Left ventricle myocardium inferior (tissue), 1 donor: ENCODE data around the gene FRZB. TPM values are rescaled to one million over a fixed set of nuclear protein-coding genes. Genes with fewer than 3 reads are reported as not detected.

Source experiments
- DNase-seq: peaks from one replicate; pipeline ENCODE4 v3.0.0-alpha.2; 2020
- H3K27ac ChIP-seq: fragments of 200-600 bp; replicated peaks from 2 replicates; pipeline ENCODE4 v1.8.0; 2021
- H3K27me3 ChIP-seq: fragments of 200-600 bp; 2 replicates; pipeline ENCODE4 v1.8.0; 2021; ENCODE audit warnings: low read depth
- H3K36me3 ChIP-seq: fragments of 200-600 bp; 2 replicates; pipeline ENCODE4 v1.8.0; 2021
- H3K4me1 ChIP-seq: fragments of 200-600 bp; 2 replicates; pipeline ENCODE4 v1.8.0; 2021
- H3K4me3 ChIP-seq: fragments of 200-600 bp; 2 replicates; pipeline ENCODE4 v1.8.0; 2021; ENCODE audit warnings: mild to moderate bottlenecking, moderate library complexity
- H3K9me3 ChIP-seq: fragments of 200-600 bp; replicated peaks from 2 replicates; pipeline ENCODE4 v1.8.0; 2021
- intact Hi-C: fragments of 100-400 bp; cut with micrococcal nuclease; formaldehyde crosslinking; loops from one replicate; pipeline ENCODE4 v1.11.0; 2022
- total RNA-seq: library from RNA; stranded (reverse); fragmentation: NEBNext Ultra II Directional; extraction: Animal tissue kit (Norgen Biotek cat#: 25700); gene quantifications from one replicate; pipeline ENCODE4 v1.2.1, GENCODE V29; 2021
- TF ChIP-seq, protein P1 (sequence below): fragments of 200-600 bp; IDR thresholded peaks from 2 replicates; pipeline ENCODE4 v1.8.0; 2021; ENCODE audit warnings: antibody characterized with exemption, mild to moderate bottlenecking, borderline replicate concordance
- donor health status: DM: no; HTN: yes; CAD: no; lungs with severe emphysema.

FRZB gene
- total RNA-seq, 1 donor from 2014 or later: 2.2 TPM

DNA sequence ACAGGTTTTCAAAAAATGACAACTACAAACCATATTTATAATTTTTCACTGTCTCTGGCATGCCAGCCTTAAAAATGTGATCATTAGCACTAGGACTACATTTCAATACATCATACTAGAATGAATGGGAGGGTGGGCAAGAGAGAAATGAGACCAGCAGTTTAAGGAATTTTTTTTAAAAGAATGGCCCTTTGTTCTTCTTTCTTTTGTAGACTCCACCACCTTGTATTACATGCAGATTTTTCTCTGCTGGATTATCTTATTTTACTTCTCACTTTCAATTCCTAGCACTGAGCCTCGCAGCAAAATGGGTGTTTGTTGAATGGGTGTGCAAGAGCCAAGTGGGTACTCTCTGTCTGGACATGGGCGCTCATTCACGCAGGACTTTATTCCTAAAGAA is 39.9 kb downstream of the FRZB start:
- TF ChIP-seq, protein P1, sequence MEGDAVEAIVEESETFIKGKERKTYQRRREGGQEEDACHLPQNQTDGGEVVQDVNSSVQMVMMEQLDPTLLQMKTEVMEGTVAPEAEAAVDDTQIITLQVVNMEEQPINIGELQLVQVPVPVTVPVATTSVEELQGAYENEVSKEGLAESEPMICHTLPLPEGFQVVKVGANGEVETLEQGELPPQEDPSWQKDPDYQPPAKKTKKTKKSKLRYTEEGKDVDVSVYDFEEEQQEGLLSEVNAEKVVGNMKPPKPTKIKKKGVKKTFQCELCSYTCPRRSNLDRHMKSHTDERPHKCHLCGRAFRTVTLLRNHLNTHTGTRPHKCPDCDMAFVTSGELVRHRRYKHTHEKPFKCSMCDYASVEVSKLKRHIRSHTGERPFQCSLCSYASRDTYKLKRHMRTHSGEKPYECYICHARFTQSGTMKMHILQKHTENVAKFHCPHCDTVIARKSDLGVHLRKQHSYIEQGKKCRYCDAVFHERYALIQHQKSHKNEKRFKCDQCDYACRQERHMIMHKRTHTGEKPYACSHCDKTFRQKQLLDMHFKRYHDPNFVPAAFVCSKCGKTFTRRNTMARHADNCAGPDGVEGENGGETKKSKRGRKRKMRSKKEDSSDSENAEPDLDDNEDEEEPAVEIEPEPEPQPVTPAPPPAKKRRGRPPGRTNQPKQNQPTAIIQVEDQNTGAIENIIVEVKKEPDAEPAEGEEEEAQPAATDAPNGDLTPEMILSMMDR: no peak
- intact Hi-C loops: no loop called here
- no peak overlapping the region for H3K27ac ChIP-seq
- H3K4me1 ChIP-seq: no peaks in the 10 kb centered on the region
- DNase-seq: no peak
- no peak overlapping the region for H3K4me3 ChIP-seq
- H3K27me3 ChIP-seq: no peaks in the 10 kb centered on the region
- H3K36me3 ChIP-seq: no peaks in the 10 kb centered on the region
- H3K9me3 ChIP-seq: no peaks in the 10 kb centered on the region

DNA sequence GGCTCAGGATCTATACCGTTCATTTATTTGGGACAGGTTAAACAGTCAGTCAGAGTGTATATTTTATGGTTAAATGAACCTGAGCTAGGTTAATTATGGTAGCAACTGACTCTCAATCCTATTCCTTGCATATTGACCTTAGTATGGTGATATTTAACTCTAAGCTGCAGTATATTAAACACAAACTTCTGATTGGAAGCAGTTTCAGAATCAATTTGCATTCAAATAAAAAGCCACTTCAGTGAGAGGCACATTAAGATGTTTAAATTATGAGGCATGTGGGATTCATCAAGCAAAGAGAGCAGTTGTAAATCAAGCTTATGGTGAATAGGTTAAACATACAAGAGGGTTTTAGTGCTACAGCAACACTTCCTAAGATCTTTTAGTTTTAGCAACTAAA is 40.4 kb downstream of the FRZB start:
- no peaks in the 10 kb centered on the region for H3K4me1 ChIP-seq
- intact Hi-C loops: no loop called here

DNA sequence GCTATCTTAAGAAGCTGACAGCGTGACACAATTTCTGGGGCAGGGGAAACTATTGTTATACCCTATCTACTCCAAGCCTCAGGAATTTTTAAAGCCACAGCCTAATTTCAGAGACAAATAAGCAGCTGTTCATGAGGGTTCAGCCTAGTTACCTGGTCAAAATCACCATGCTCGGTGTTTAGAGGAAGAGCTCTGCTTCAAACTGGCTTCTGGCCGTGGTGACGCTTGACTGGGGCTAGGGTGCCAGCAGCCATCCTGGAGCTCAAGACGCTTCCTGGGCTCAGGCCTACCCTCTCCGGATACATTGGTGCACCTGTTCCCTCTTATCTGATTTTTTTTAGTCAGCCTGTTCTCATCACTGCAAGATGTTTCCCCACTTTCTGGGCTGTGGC is 41.7 kb downstream of the FRZB start:
- TF ChIP-seq, protein P1: no peak
- intact Hi-C loops: no loop called here
- H3K4me1 ChIP-seq: no peaks in the 10 kb centered on the region
- H3K27ac ChIP-seq: no peak overlapping the region
- no peaks in the 10 kb centered on the region for H3K9me3 ChIP-seq
- H3K27me3 ChIP-seq: no peaks in the 10 kb centered on the region
- no peaks in the 10 kb centered on the region for H3K36me3 ChIP-seq
- H3K4me3 ChIP-seq: no peak overlapping the region
- DNase-seq: no peak

More for the DNA sequence above, 40.4 kb downstream of the FRZB start:
- no peaks in the 10 kb centered on the region for H3K27me3 ChIP-seq
- TF ChIP-seq, protein P1: no peak
- DNase-seq: no peak
- H3K9me3 ChIP-seq: no peaks in the 10 kb centered on the region
- no peaks in the 10 kb centered on the region for H3K36me3 ChIP-seq
- H3K4me3 ChIP-seq: no peak overlapping the region
- H3K27ac ChIP-seq: no peak overlapping the region

DNA sequence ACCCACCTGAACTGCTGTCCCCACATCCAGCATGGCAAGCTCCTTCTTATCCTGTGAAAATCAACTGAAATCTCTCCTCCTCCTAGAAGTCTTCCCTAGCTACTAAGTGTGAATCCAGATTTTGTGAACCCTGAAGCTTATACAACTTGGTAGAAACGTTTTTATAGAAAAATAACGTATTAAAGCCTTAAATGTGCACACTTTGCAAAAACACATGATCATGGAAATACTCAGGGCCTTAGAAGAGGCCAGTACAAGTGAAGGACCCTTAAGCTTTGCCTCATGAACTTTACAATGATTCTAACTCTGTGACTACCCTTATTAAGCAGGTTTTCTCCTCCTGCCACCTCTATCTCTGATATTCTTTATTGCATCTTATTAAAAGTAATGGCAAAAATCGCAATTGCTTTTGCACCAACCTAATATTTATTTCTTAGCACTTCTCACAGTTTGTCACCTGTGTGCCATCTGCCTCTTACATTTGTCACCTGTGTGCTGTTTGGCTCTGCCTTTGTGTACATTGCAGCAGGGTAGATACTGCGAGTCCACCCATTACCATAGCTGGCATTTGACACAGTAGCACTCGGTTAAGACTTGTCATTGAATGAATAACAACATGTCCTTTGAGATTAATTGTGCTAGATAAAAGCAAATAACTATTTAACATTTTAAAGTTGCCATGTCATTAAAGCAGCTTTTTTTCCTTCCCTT is 42.2 kb downstream of the FRZB start:
- Histone ChIP-seq H3K4me1 (no peaks in the 10 kb centered on the region), H3K36me3 (no peaks in the 10 kb centered on the region), H3K9me3 (no peaks in the 10 kb centered on the region), H3K27me3 (no peaks in the 10 kb centered on the region), H3K27ac (no peak overlapping the region), H3K4me3 (no peak overlapping the region)
- TF ChIP-seq, protein P1: no peak
- DNase-seq: no peak
- intact Hi-C loops: no loop called here

DNA sequence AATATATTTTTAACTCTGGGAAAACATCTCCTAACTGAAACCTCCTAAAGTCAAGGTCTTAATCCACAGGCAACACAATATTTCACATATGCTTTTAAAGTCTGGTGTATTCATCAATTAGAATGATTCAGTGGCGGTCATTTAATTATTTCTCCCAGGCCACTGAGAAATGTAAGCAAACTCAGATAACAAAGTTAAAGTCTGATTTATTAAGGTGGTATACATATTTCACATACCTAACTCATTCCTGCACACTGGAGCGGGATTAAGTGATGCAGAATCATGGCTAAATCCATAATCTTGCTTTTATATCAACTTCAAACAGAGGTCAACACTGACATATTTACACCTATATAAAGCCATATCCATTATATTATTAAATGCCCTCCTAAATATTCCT is 43.7 kb downstream of the FRZB start:
- Histone ChIP-seq H3K27ac (no peak overlapping the region), H3K9me3 (no peaks in the 10 kb centered on the region), H3K4me1 (peaks cover under 1% of the 10 kb centered on the region), H3K4me3 (no peak overlapping the region), H3K36me3 (no peaks in the 10 kb centered on the region), H3K27me3 (no peaks in the 10 kb centered on the region)
- no peak for DNase-seq
- intact Hi-C loops: no loop called here
- TF ChIP-seq, protein P1: no peak
